Limb (tissue), 2 donors: ENCODE measurements around the gene TOR4A.

Source experiments
- DNase-seq, 2 donors: peaks; one replicate each; pipeline ENCODE4 v3.0.0-alpha.2; 2016; ENCODE audit errors: extremely low spot score in 2 of 2

The TOR4A gene

DNA sequence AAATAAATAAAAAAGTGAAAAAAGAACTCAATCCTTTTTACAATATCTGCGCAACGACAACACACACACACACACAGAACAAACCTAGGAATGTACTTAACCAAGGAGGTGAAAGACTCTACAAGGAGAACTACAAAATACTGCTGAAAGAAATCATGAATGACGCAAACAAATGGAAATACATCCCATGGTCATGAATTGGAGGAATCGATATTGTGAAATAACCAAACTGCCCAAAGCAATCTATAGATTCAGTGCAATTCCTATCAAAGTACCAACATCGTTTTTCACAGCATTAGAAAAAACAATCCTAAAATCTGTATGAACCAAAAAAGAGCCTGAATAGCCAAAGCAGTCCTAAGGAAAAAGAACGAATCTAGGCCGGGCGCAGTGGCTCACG is 54.4 kb downstream of the TOR4A start:
- DNase-seq = no peak
